ENCODE measurements around the gene BCAS4.
A peak's percentile ranks its signal among the peaks of the same experiment; 100 is the strongest.
"Not testable (repeated sequence)": the region's sequence is repeated elsewhere in the genome, so short reads cannot be mapped to it uniquely, and the experiment has no call there.

BCAS4 gene

GRCh38 chr20:50771419-50772080 is 23.3 kb upstream of the BCAS4 start:
- DNase-seq, result peak; percentile 34

GRCh38 chr20:50772420-50773185 is 22.3 kb upstream of the BCAS4 start:
- DNase-seq, result no peak

- DNase-seq, result no peak
These were observed 20.3 kb upstream of the BCAS4 start for GRCh38 chr20:50774515-50774914.

- no peak for DNase-seq
These were observed 18.6 kb upstream of the BCAS4 start for GRCh38 chr20:50776122-50776817.

DNA sequence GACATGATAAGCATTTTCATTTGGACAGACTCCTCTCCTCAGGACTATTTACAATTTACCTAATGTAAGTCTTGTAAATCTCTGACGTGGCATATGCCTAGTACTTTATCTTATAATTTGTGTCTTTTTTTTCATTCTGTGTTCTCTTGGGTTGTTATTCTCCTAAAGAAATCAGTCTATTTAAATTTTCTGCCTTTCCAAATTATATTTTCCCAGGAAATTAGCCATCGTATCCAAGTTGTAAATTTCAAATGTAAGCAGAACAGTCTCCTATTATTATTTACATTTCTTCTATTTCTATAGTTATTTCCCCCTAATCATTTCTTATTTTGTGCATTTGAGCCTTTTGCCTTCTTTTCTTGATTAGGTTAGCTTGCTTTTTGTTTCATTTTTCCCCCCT is 17.5 kb upstream of the BCAS4 start:
- no peak for DNase-seq

GRCh38 chr20:50778994-50779393 is 15.9 kb upstream of the BCAS4 start:
- DNase-seq, result not testable (repeated sequence)

DNA sequence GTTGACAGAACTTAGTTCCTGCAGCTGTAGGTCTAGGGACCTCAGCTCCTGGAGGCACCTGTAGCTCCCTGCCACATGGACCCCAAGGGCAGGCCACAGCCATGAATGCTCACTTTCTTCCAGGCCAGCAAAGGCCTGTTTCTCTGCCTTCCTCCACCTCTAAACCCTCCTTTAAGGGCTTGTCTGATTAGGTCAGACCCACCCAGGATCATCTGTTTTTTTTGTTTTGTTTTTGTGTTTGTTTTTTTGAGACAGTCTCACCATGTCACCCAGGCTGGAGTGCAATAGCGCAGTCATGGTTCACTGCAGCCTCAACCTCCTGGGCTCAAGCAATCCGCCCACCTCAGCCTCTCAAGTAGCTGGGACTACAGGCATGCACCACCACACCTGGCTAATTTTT is 11.5 kb upstream of the BCAS4 start:
- no peak for DNase-seq

DNA sequence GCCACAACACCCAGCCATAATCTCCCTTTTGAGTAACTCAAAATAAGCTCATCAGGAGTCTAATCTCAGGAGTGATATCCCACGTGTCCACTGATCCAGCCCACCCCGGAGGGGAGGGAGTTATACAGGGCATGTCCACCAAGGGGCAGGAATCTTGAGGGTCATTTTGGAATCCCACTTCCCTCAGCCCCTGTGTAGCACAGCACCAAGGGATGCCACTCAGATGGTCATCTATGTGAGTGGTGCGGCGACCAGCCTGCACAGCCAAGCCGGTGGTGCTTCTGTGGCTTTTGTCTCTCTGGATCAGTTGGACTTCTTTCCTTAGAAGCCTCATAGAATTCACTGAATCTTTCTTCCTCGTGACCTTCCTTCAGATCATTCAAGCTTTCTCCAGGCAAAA is 11.0 kb upstream of the BCAS4 start:
- DNase-seq, result no peak

GRCh38 chr20:50784464-50784863 is 10.4 kb upstream of the BCAS4 start:
- DNase-seq, result no peak

DNA sequence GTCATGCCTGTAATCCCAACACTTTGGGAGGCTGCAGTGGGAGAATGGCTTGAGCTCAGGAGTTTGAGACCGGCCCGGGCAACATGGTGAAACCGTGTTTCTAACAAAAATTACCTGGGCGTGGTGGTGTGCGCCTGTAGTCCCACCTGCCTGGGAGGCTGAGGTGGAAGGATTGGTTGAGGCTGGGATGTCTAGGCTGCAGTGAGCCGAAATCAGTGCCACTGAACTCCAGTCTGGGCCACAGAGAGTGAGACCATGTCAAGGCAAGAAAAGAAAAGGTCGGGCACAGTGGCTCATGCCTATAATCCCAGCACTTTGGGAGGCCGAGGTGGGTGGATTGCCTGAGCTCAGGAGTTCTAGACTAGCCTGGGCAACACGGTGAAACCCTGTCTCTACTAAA is 8.2 kb upstream of the BCAS4 start:
- no peak for DNase-seq

- no peak for DNase-seq
These were observed 7.7 kb upstream of the BCAS4 start for GRCh38 chr20:50787181-50787580.

- peak; percentile 64 for DNase-seq
These were observed 6.5 kb upstream of the BCAS4 start for GRCh38 chr20:50788045-50788991.

- DNase-seq, result no peak
These were observed 4.8 kb upstream of the BCAS4 start for GRCh38 chr20:50789968-50790650.

DNA sequence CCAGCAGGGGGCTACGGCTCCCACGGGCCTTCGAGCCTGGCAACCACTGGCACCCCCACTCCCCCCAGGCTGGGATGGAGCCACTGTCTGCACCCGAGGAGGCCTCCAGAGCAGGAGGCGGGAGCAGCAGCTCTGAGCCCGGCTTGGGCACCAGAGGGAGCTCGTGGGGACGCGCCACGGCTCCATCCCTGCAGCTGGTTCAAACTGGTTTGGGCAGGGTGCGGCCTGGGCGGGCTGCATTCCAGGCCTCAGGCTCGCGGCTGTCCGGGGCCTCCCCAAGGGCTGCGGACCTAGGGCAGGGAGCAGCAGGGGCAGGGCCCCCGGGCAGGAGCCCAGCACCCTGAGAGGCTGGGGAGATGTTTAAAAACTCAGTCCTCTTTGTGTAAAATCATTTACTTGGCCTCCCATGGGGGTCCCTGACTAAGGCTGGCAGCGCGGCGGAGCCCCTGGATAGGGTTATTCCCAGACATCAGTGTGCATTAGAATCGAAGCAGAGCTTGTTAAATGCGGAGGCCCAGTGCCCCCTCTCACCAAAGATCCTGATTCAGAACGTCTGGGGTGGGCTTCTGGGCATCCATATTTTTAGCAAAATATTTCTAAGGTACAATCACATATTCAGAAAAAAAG is 4.1 kb upstream of the BCAS4 start:
- peak; percentile 96 for DNase-seq

GRCh38 chr20:50792708-50793574 is 1.9 kb upstream of the BCAS4 start:
- DNase-seq, result no peak

DNA sequence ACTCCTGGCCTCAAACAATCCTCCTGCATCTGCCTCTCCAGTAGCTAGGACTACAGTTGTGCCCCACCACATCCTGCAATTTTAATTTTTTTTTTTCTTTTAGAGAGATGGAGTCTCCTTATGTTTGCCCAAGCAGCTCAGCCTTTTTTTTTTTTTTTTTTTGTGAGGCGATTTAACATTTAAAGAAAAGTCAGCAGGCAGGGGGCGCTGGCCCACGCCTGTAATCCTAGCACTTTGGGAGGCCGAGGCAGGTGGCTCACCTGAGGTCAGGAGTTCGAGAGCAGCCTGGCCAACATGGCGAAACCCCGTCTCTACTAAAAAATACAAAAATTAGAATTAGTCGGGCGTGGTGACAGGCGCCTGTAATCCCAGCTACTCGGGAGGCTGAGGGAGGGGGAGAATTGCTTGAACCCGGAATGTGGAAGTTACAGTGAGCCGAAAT is 1.3 kb upstream of the BCAS4 start:
- peak; percentile 35 for DNase-seq

- DNase-seq, result no peak
These were observed 548 bp upstream of the BCAS4 start for GRCh38 chr20:50794181-50794845.

GRCh38 chr20:50797142-50797541 is 2.3 kb downstream of the BCAS4 start:
- no peak for DNase-seq

DNA sequence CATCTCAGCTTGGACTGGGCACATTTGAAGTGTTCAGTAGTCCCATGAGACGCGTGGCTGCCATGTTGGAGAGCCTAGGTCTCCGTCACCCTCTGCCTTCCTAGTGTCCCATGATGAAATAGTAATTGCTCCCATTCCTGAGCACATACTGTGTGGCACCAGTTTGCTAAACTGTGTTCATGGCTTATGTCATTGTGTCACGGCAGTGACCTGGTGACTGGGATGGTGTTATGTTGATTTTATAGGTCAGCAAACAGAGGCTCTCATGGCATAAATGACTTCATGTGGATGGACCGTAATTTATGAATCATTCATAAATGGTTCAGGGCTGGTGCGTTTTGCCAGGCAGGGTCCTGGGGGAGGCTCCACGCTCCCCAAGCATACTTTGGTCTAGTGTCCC is 3.8 kb downstream of the BCAS4 start:
- no peak for DNase-seq
